CD14-positive monocyte (primary cell): ENCODE data around the gene EMC8. TPM values are rescaled to one million over a fixed set of nuclear protein-coding genes. Genes with fewer than 3 reads are reported as not detected.

Source experiments
- DNase-seq, 3 donors: peaks; one replicate each; pipeline ENCODE4 v3.0.0-alpha.2; 2011 to 2022
- H2AFZ ChIP-seq: 2 replicates; pipeline ENCODE4 v1.6.0; 2012; ENCODE audit warnings: mild to moderate bottlenecking, low read depth, low read length, inconsistent platforms; ENCODE audit not compliant: insufficient read depth, poor library complexity, severe bottlenecking
- H3K27ac ChIP-seq, 2 donors: 1 replicate in 1 of 2; 2 replicates in 1 of 2; pipeline ENCODE4 v1.5.1; 2012 to 2013; ENCODE audit warnings: low read length in 2 of 2, control low read depth in 1 of 2, inconsistent platforms in 1 of 2, low read depth in 1 of 2, mild to moderate bottlenecking in 1 of 2
- H3K27me3 ChIP-seq, 2 donors: one replicate each; pipeline versions ENCODE4 v1.6.0 to v1.6.1; 2011 to 2013; ENCODE audit warnings: low read length in 2 of 2; ENCODE audit not compliant: control insufficient read depth in 2 of 2, insufficient read depth in 2 of 2
- H3K36me3 ChIP-seq, 2 donors: replicated peaks in 1 of 2; 1 replicate in 1 of 2; 2 replicates in 1 of 2; pipeline versions ENCODE4 v1.5.1 to v1.6.1; 2012 to 2013; ENCODE audit warnings: low read length in 2 of 2, control low read depth in 1 of 2, inconsistent platforms in 1 of 2, mild to moderate bottlenecking in 1 of 2; ENCODE audit not compliant: insufficient read depth in 2 of 2, control insufficient read depth in 1 of 2
- H3K4me1 ChIP-seq, 2 donors: 1 replicate in 1 of 2; 2 replicates in 1 of 2; pipeline versions ENCODE4 v1.5.1 to v1.6.1; 2012 to 2013; ENCODE audit warnings: low read length in 2 of 2, control low read depth in 1 of 2, inconsistent platforms in 1 of 2, mild to moderate bottlenecking in 1 of 2, moderate library complexity in 1 of 2; ENCODE audit not compliant: insufficient read depth in 2 of 2, control insufficient read depth in 1 of 2
- H3K4me2 ChIP-seq: replicated peaks from 2 replicates; pipeline ENCODE3; 2012; ENCODE audit warnings: low read length, moderate library complexity, mild to moderate bottlenecking; ENCODE audit not compliant: poor library complexity, severe bottlenecking; ENCODE audit errors: extremely low read depth
- H3K4me3 ChIP-seq, 3 experiments: fragments of 200-600 bp in 1 of 3; sonication (generic) in 1 of 3; replicated peaks in 1 of 3; 1 replicate in 2 of 3; 2 replicates in 1 of 3; pipeline ENCODE4 v1.5.1; 2011 to 2013; ENCODE audit warnings: low read length in 3 of 3, mild to moderate bottlenecking in 3 of 3, control low read depth in 2 of 3, low read depth in 2 of 3, inconsistent platforms in 1 of 3, moderate library complexity in 1 of 3
- H3K79me2 ChIP-seq: 2 replicates; pipeline ENCODE4 v1.6.0; 2012; ENCODE audit warnings: mild to moderate bottlenecking, control low read depth, inconsistent platforms, low read length, moderate library complexity; ENCODE audit not compliant: insufficient read depth
- H3K9ac ChIP-seq: 2 replicates; pipeline ENCODE4 v1.6.0; 2017; ENCODE audit warnings: low read length, mild to moderate bottlenecking; ENCODE audit not compliant: insufficient read depth, poor library complexity, severe bottlenecking
- H3K9me3 ChIP-seq, 2 donors: replicated peaks in 1 of 2; 1 replicate in 1 of 2; 2 replicates in 1 of 2; pipeline versions ENCODE4 v1.5.1 to v1.6.1; 2012 to 2013; ENCODE audit warnings: low read length in 2 of 2, control low read depth in 1 of 2; ENCODE audit not compliant: control insufficient read depth in 1 of 2, insufficient read depth in 1 of 2
- H4K20me1 ChIP-seq: 2 replicates; pipeline ENCODE4 v1.6.0; 2012; ENCODE audit warnings: mild to moderate bottlenecking, low read length, control low read depth, moderate library complexity; ENCODE audit not compliant: insufficient read depth
- H3K27ac Mint-ChIP-seq, 7 donors: one replicate each; pipeline ENCODE4 v1.8.0; 2020; ENCODE audit warnings: mild to moderate bottlenecking in 7 of 7, mixed read lengths in 7 of 7, moderate library complexity in 6 of 7, inconsistent platforms in 2 of 7
- H3K27me3 Mint-ChIP-seq, 3 donors: one replicate each; pipeline ENCODE4 v1.8.0; 2021 to 2022; ENCODE audit warnings: low read depth in 3 of 3, mild to moderate bottlenecking in 3 of 3, mixed read lengths in 3 of 3, moderate library complexity in 3 of 3, inconsistent platforms in 1 of 3
- H3K36me3 Mint-ChIP-seq, 2 donors: one replicate each; pipeline ENCODE4 v1.8.0; 2020; ENCODE audit warnings: mixed read lengths in 2 of 2, inconsistent platforms in 1 of 2, mild to moderate bottlenecking in 1 of 2
- H3K4me1 Mint-ChIP-seq: one replicate; pipeline ENCODE4 v1.8.0; 2020; ENCODE audit warnings: mild to moderate bottlenecking, mixed read lengths
- H3K4me3 Mint-ChIP-seq, 2 donors: one replicate each; pipeline ENCODE4 v1.8.0; 2020; ENCODE audit warnings: mild to moderate bottlenecking in 2 of 2, mixed read lengths in 2 of 2, moderate library complexity in 1 of 2
- H3K9me3 Mint-ChIP-seq, 7 donors: one replicate each; pipeline ENCODE4 v1.8.0; 2020 to 2022; ENCODE audit warnings: mixed read lengths in 7 of 7, mild to moderate bottlenecking in 6 of 7, moderate library complexity in 6 of 7, inconsistent platforms in 2 of 7
- WGBS: methylation state at CpG from one replicate; pipeline ENCODE4 v1.1.5; 2013; ENCODE audit warnings: missing lambda C conversion rate; ENCODE audit not compliant: insufficient coverage; 5-methylcytosine and 5-hydroxymethylcytosine counted together
- intact Hi-C, 2 donors: fragments of 100-400 bp; cut with micrococcal nuclease; formaldehyde crosslinking; loops; one replicate each; pipeline versions ENCODE4 v1.15.0 to v1.15.1; 2023
- polyA plus RNA-seq, 3 donors: library from polyadenylated mRNA; depleted of rRNA in 1 of 3; unstranded in 2 of 3; stranded (reverse) in 1 of 3; fragments of 300-500 nt in 2 of 3; fragments of >200 nt in 1 of 3; fragmentation: Illumina TruSeq in 2 of 3; gene quantifications; 1 replicate in 2 of 3; 2 replicates in 1 of 3; pipeline ENCODE4 v1.2.3, GENCODE V29; 2012 to 2021
- TF ChIP-seq, protein P1 (sequence below): fragments of 200-600 bp; IDR thresholded peaks from one replicate; pipeline ENCODE4 v1.8.0; 2022; ENCODE audit warnings: antibody characterized with exemption, mild to moderate bottlenecking

Gene EMC8
- polyA plus RNA-seq, 3 donors, result 28.2 to 30.0 (median 29.9) TPM

DNA sequence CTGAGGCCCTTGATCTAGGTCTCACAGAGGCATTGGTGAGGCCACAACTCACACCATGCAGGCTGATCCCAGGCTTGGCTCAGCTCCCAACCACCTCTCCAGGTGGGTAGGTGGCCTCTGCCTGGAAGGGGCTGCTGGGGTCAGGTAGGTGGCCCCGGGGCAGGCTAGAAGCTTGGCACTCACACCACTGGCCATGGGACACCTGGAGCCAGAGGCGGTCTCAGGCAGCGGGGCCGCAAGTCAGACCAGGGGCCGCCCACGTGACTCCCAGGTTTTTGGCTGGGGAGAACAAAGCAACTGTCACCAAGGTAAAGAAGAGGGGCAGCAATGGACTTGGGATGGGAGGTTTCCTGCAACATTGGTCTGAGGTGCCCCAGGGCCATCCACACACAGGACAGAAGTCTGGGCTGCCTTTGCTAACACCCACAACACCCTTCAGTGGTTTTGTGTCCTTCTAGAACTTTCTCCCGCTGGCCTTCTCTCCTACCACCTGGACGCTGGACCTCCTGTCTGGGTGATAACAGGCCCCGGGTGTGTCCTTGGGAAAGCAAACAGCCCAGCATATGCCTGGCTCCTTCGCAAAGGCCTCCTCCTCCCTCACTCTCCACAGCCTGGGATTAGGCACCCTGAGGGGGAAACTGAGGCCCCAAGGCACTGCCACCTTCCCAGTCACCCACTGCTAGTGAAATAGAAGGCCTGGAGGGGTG lies 64.9 kb downstream of the EMC8 start:
- H3K36me3 Mint-ChIP-seq, result peaks cover 2 to 3% of the 10 kb centered on the region in 2 donors
- peak overlapping the region; percentile 84 for H2AFZ ChIP-seq
- intact Hi-C loops, result loop anchor here in 1 of 2 donors (10.0 kb wide), 1 partner anchor 180 kb away; no protein-coding TSS in a partner anchor
- H3K9ac ChIP-seq, result peak overlapping the region; percentile 28
- no peaks in the 10 kb centered on the region for H3K36me3 ChIP-seq
- H3K27ac ChIP-seq, result peak overlapping the region; percentile 79 to 83
- peaks cover 78 to 80% of the 10 kb centered on the region in 2 donors for H3K4me1 ChIP-seq
- DNase-seq, result no peak
- H3K4me1 Mint-ChIP-seq, result peaks cover 75% of the 10 kb centered on the region
- H3K4me3 Mint-ChIP-seq, result peak overlapping the region; percentile 75 to 90
- H3K9me3 Mint-ChIP-seq, result peaks cover 0 to 2% (median 0%) of the 10 kb centered on the region in 7 donors
- TF ChIP-seq, protein P1, sequence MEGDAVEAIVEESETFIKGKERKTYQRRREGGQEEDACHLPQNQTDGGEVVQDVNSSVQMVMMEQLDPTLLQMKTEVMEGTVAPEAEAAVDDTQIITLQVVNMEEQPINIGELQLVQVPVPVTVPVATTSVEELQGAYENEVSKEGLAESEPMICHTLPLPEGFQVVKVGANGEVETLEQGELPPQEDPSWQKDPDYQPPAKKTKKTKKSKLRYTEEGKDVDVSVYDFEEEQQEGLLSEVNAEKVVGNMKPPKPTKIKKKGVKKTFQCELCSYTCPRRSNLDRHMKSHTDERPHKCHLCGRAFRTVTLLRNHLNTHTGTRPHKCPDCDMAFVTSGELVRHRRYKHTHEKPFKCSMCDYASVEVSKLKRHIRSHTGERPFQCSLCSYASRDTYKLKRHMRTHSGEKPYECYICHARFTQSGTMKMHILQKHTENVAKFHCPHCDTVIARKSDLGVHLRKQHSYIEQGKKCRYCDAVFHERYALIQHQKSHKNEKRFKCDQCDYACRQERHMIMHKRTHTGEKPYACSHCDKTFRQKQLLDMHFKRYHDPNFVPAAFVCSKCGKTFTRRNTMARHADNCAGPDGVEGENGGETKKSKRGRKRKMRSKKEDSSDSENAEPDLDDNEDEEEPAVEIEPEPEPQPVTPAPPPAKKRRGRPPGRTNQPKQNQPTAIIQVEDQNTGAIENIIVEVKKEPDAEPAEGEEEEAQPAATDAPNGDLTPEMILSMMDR, result no peak
- peaks cover 0 to 4% (median 0%) of the 10 kb centered on the region in 3 donors for H3K27me3 Mint-ChIP-seq
- H3K4me3 ChIP-seq, result peak overlapping the region in 2 of 3 experiments; percentile 17 to 72
- peak overlapping the region; percentile 82 for H3K4me2 ChIP-seq
- peaks cover 44% of the 10 kb centered on the region for H3K79me2 ChIP-seq
- no peaks in the 10 kb centered on the region for H4K20me1 ChIP-seq
- H3K9me3 ChIP-seq, result no peaks in the 10 kb centered on the region
- H3K27me3 ChIP-seq, result no peaks in the 10 kb centered on the region
- WGBS, result 76% methylated on average over 10 of the region's 10 CpGs
- peak overlapping the region in 6 of 7 donors; percentile 42 to 97 (median 96) for H3K27ac Mint-ChIP-seq

DNA sequence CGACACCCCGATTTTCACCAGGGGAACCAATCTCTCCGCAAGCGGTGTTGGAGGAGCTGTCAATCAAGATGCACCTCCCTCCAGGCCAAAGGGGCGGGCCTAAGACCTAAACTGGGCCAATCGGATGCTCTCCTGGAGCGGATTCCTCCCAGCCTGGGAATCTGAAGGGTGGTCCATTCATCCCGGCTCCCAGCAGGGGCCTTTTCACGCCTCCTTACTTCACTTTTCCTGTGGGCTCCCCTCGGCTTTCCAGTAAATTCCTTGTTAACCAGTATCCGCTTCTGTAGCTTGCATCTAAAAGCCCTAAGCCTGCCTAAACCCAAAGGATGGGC lies 65.5 kb downstream of the EMC8 start:
- H4K20me1 ChIP-seq, result no peaks in the 10 kb centered on the region

More for the DNA sequence above, 65.5 kb downstream of the EMC8 start:
- Histone ChIP-seq H3K27me3 (no peaks in the 10 kb centered on the region), H3K4me2 (peak overlapping the region; percentile 82), H3K27ac (peak overlapping the region; percentile 79 to 83), H3K4me1 (peaks cover 85 to 86% of the 10 kb centered on the region in 2 donors), H3K79me2 (peaks cover 51% of the 10 kb centered on the region), H3K9ac (peak overlapping the region; percentile 44), H3K4me3 (peak overlapping the region; percentile 22 to 72 (median 38)), H2AFZ (peak overlapping the region; percentile 70), H3K9me3 (no peaks in the 10 kb centered on the region), H3K36me3 (no peaks in the 10 kb centered on the region)
- no peaks in the 10 kb centered on the region for H3K36me3 Mint-ChIP-seq
- peaks cover 0 to 4% (median 0%) of the 10 kb centered on the region in 3 donors for H3K27me3 Mint-ChIP-seq
- H3K27ac Mint-ChIP-seq, result peak overlapping the region; percentile 89 to 97 (median 96)
- H3K4me3 Mint-ChIP-seq, result peak overlapping the region; percentile 75 to 90
- intact Hi-C loops, result loop anchor here in 1 of 2 donors (10.0 kb wide), 1 partner anchor 181 kb away; no protein-coding TSS in a partner anchor
- H3K4me1 Mint-ChIP-seq, result peaks cover 82% of the 10 kb centered on the region
- TF ChIP-seq, protein P1, result no peak
- DNase-seq, result peak; percentile 58 to 68 (median 66)
- WGBS, result 19% methylated on average over 8 of the region's 11 CpGs
- peaks cover 0 to 2% (median 0%) of the 10 kb centered on the region in 7 donors for H3K9me3 Mint-ChIP-seq
